GM23338 (cell line): ENCODE results near the gene SYK.

Experiments
- EZH2 ChIP-seq: fragments of 200-600 bp; sonication (generic); IDR thresholded peaks from one replicate; pipeline ENCODE4 v1.8.0; 2017; ENCODE audit warnings: antibody characterized with exemption, mild to moderate bottlenecking, low read depth; ENCODE audit not compliant: unreplicated experiment
- POLR2AphosphoS5 ChIP-seq: IDR thresholded peaks from 2 replicates; pipeline ENCODE4 v1.6.1; 2016; ENCODE audit warnings: antibody characterized with exemption, low read depth
- TF ChIP-seq, protein P1 (sequence below), 2 experiments: fragments of 200-600 bp in 1 of 2; sonication (generic) in 1 of 2; conservative IDR thresholded peaks; 2 replicates each; pipeline versions ENCODE4 v1.5.1 to v1.6.1; 2016 to 2017; ENCODE audit warnings: antibody characterized with exemption in 2 of 2, low read depth in 2 of 2, mild to moderate bottlenecking in 2 of 2, moderate library complexity in 1 of 2

- no peak for TF ChIP-seq POLR2AphosphoS5
- TF ChIP-seq, protein P1, sequence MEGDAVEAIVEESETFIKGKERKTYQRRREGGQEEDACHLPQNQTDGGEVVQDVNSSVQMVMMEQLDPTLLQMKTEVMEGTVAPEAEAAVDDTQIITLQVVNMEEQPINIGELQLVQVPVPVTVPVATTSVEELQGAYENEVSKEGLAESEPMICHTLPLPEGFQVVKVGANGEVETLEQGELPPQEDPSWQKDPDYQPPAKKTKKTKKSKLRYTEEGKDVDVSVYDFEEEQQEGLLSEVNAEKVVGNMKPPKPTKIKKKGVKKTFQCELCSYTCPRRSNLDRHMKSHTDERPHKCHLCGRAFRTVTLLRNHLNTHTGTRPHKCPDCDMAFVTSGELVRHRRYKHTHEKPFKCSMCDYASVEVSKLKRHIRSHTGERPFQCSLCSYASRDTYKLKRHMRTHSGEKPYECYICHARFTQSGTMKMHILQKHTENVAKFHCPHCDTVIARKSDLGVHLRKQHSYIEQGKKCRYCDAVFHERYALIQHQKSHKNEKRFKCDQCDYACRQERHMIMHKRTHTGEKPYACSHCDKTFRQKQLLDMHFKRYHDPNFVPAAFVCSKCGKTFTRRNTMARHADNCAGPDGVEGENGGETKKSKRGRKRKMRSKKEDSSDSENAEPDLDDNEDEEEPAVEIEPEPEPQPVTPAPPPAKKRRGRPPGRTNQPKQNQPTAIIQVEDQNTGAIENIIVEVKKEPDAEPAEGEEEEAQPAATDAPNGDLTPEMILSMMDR (conservative IDR thresholded peaks at IDR 0.05; ENCODE audit: low read depth in 2 of 2), result no peak
- TF ChIP-seq EZH2, result no peak
These were observed 59.8 kb downstream of the SYK start for GRCh38 chr9:90861380-90861779.
